Measurements from ENCODE around the gene TJP1. TPM values are rescaled to one million over a fixed set of nuclear protein-coding genes. Genes with fewer than 3 reads are reported as not detected.
A peak's percentile ranks its signal among the peaks of the same experiment; 100 is the strongest.

The TJP1 gene
- total and polyA plus RNA-seq, 9 of the 15 experiments (the other 6 are each of a cell fraction or from before 2014, with no cell fraction given): 9.1 to 39.3 (median 28.0) TPM

DNA sequence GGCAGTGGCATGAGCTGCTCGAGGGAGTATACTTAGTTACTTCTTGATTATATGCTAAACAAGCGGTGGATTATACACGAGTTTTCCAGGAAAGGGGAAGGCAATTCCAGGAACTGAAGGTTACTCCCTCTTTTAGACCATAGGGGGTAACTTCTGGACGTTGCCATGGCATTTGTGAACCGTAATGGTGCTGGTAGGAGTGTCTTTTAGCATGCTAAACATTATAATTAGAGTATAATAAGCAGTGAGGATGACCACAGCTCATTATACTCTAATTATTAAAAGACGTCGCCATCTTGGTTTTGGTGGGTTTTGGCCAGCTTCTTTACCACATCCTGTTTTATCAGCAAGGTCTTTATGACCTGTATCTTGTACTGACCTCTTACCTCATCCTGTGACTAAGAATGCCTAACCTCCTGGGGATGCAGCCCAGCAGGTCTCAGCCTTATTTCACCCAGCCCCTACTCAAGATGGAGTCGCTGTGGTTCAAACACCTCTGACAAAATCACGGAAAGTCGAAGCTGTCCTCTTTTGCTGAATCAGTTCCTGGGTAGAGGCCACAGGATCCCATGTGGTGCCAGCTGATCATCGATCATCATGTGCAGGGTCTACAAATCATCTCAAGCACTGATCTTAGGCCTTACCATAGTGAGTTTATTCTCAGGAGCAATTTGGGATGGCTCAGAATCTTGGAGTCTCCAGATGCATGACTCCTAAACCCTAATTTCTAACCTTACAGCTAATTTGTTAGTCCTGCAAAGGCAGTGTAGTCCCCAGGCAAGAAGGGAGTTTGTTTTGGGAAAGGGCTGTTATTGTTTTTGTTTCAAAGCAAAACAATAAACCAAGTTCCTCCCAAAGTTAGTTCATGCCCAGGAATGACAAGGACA lies 149.1 kb downstream of the TJP1 start (continued):
- TF ChIP-seq ZBTB11 (CRISPR knock-in tag; IDR thresholded peaks at IDR 0.05) (peak in 1 of 3 experiments; percentile 75; a peak in 2 of 6 replicates), BCL6 (CRISPR knock-in tag; IDR thresholded peaks at IDR 0.05) (peak; percentile 92), E2F4 (CRISPR knock-in tag; IDR thresholded peaks at IDR 0.05; ENCODE audit: low read depth) (no peak), JUND (IDR thresholded peaks at IDR 0.05; ENCODE audit: borderline replicate concordance, low read depth, low read length) (no peak), JUND (tag; IDR thresholded peaks at IDR 0.05; ENCODE audit: borderline replicate concordance, low read depth, low read length) (peak; percentile 11; the same call in 1 of the 3 replicates), ZNF76 (CRISPR knock-in tag; IDR thresholded peaks at IDR 0.05; ENCODE audit: borderline replicate concordance) (peak; percentile 98), ZNF24 (IDR thresholded peaks at IDR 0.05) (no peak)
